ENCODE results near the gene BCAS3. TPM values are rescaled to one million over a fixed set of nuclear protein-coding genes. Genes with fewer than 3 reads are reported as not detected.
"Not testable (repeated sequence)": the region's sequence is repeated elsewhere in the genome, so short reads cannot be mapped to it uniquely, and the experiment has no call there.

Gene BCAS3
- total RNA-seq, 4 donors from 2014 or later = 42.1 to 84.7 (median 54.1) TPM

DNA sequence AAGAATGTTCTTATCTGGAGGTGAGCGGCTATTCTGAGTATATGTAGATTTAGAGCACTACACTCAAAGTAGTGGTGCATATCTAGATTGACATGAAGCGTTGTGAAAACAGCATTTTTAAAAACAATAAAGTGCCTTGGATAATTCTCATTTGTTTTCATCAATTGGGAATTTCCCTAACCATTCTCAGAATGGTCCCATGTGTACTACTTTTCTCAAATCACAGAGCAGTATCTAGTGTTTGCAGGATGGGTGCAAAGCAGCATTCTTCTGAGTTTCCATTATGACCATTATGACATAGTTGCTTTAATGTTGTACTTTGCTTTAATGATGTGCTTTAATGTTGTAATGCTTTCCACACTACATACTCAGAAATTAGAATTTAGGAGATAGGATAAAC, 16.2 kb upstream of the BCAS3 start:
- no peak for TF ChIP-seq POLR2A (IDR thresholded peaks at IDR 0.05)
- TF ChIP-seq, protein P1, sequence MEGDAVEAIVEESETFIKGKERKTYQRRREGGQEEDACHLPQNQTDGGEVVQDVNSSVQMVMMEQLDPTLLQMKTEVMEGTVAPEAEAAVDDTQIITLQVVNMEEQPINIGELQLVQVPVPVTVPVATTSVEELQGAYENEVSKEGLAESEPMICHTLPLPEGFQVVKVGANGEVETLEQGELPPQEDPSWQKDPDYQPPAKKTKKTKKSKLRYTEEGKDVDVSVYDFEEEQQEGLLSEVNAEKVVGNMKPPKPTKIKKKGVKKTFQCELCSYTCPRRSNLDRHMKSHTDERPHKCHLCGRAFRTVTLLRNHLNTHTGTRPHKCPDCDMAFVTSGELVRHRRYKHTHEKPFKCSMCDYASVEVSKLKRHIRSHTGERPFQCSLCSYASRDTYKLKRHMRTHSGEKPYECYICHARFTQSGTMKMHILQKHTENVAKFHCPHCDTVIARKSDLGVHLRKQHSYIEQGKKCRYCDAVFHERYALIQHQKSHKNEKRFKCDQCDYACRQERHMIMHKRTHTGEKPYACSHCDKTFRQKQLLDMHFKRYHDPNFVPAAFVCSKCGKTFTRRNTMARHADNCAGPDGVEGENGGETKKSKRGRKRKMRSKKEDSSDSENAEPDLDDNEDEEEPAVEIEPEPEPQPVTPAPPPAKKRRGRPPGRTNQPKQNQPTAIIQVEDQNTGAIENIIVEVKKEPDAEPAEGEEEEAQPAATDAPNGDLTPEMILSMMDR (IDR thresholded peaks at IDR 0.05) = no peak
- WGBS, 2 donors = 93 to 96% methylated on average over 2 of the region's 2 CpGs
- no peak overlapping the region for H3K4me3 ChIP-seq (ENCODE audit: low read depth, poor library complexity, severe bottlenecking)
- no peak for DNase-seq (ENCODE audit: low spot score in 2 of 2)
- intact Hi-C loops (cut with DNase I; ENCODE audit: low total_unique reads) = no loop called here

DNA sequence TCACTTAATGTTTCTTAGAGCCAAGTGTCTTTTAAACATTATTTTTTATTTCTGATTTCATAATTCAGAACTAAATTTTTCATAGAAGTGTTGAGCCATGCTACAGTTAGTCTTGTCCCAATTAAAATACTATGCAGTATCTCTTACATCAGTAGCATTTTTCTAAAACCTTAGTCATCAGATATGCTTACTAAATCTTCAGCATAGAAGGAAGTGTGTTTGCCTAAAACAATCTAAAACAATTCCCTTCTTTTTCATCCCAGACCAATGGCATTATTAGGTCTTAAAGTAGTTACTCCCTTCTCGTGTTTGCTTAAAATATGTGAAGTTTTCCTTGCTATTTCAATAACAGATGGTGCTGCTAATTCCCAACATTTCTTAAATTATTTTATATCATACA, 13.6 kb upstream of the BCAS3 start:
- WGBS, 2 donors = 78 to 79% methylated on average over 1 of the region's 1 CpG
- TF ChIP-seq POLR2A (IDR thresholded peaks at IDR 0.05) = no peak
- TF ChIP-seq, protein P1 (IDR thresholded peaks at IDR 0.05) = no peak
- intact Hi-C loops (cut with DNase I; ENCODE audit: low total_unique reads) = no loop called here
- H3K4me3 ChIP-seq (ENCODE audit: low read depth, poor library complexity, severe bottlenecking) = no peak overlapping the region
- no peak for DNase-seq (ENCODE audit: low spot score in 2 of 2)

DNA sequence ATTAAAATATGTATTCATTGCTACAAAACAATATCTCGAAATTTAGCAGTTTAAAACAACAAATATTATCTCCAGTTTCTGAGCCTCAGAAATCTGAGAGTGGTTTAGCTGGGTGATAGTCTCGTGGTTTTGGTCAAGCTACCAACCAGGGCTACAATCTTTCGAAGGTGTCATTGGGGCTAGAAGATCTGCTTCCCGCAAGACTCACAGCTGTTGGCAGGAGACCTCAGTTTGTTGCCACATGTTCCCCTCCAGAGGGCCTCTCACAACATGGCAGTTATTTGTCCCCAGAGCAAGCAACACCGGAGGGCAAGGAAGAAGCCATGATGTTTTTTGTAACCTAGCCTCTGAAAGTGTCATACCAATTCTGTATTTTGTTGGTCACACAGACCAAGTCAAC, 12.0 kb upstream of the BCAS3 start:
- no peak for DNase-seq (ENCODE audit: low spot score in 2 of 2)
- no peak overlapping the region for H3K4me3 ChIP-seq (ENCODE audit: low read depth, poor library complexity, severe bottlenecking)
- TF ChIP-seq, protein P1 (IDR thresholded peaks at IDR 0.05) = no peak
- TF ChIP-seq POLR2A (IDR thresholded peaks at IDR 0.05) = no peak
- WGBS, 2 donors = 83 to 90% methylated on average over 5 of the region's 5 CpGs
- intact Hi-C loops (cut with DNase I; ENCODE audit: low total_unique reads) = no loop called here

DNA sequence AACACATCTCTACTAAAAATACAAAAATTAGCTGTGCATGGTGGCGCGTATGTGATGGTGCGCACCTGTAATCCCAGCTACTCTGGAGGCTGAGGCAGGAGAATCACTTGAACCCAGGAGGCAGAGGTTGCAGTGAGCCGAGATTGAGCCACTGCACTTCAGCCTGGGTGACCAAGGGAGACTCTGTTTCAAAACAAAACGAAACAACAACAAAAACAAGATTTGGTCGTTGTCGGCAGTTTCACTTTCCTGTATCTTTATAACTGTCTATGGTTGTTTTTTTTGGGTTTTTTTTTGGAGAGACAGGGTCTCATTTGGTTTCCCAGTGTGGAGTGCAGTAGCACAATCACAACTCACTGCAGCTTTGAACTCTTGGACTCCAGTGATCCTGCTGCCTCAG, 8.9 kb upstream of the BCAS3 start:
- DNase-seq (ENCODE audit: low spot score in 2 of 2); intact Hi-C loops (cut with DNase I; ENCODE audit: low total_unique reads); H3K4me3 ChIP-seq (ENCODE audit: low read depth, poor library complexity, severe bottlenecking): not testable (repeated sequence)
- 92% methylated on average over 7 of the region's 7 CpGs for WGBS, 2 donors

DNA sequence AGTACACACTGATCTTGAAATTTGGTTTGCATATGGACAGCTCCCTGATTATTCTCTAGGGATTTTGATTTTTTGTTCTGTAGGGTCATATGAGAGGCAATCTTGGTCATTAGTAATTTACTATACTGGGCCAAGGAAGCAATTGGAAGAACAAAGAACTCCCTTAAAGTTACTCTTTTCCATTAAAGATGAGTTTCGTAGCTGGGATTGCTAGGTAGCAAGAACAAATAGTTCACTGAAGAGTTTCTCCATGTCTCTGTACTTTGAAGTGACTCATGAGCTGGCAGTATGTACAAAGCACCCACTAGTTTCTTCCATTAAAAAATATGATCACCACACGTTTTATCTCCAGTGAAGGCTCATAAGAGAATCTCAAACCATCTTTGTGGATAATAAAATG, 6.2 kb upstream of the BCAS3 start:
- intact Hi-C loops (cut with DNase I; ENCODE audit: low total_unique reads) = no loop called here
- WGBS, 2 donors = 34 to 47% methylated on average over 2 of the region's 2 CpGs
- no peak overlapping the region for H3K4me3 ChIP-seq (ENCODE audit: low read depth, poor library complexity, severe bottlenecking)
- no peak for TF ChIP-seq POLR2A (IDR thresholded peaks at IDR 0.05)
- TF ChIP-seq, protein P1 (IDR thresholded peaks at IDR 0.05) = no peak
- no peak for DNase-seq (ENCODE audit: low spot score in 2 of 2)

DNA sequence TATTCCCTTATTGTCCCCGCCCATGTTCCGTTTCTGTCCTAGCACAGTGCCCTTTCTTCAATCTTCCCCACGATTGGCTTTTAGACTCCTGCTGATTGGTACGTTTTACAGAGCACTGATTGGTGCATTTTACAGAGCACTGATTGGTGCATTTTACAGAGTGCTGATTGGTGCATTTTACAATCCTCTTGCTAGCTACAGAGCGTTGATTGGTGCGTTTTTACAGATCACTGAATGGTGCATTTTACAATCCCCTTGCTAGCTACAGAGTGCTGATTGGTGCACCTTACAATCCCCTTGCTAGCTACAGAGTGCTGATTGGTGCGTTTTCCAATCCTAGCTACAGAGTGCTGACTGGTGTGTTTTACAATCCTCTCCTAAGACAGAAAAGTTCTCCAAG, 3.0 kb upstream of the BCAS3 start:
- 90 to 93% methylated on average over 7 of the region's 7 CpGs for WGBS, 2 donors
- H3K4me3 ChIP-seq (ENCODE audit: low read depth, poor library complexity, severe bottlenecking); DNase-seq (ENCODE audit: low spot score in 2 of 2); intact Hi-C loops (cut with DNase I; ENCODE audit: low total_unique reads): not testable (repeated sequence)

DNA sequence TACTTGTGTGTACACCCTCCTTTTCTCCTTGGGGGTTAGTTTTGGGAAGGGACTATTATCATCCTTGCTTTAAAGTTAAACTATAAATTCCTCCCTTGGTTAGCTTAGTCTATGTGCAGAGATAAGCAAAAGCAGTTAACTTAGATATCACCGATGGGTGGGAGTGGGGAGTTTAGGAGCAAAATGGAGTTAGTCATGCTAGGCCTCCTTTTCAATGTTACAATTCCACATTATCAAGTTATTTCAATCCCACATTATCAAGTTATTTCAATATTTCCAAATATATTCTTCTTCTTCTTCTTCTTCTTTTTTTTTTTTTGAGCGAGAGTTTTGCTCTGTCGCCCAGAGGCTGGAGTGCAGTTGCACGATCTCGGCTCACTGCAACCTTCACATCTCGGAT, 1.7 kb upstream of the BCAS3 start:
- intact Hi-C loops (cut with DNase I; ENCODE audit: low total_unique reads) = no loop called here
- H3K4me3 ChIP-seq (ENCODE audit: low read depth, poor library complexity, severe bottlenecking) = no peak overlapping the region
- DNase-seq (ENCODE audit: low spot score in 2 of 2) = no peak
- TF ChIP-seq, protein P1 (IDR thresholded peaks at IDR 0.05) = no peak
- no peak for TF ChIP-seq POLR2A (IDR thresholded peaks at IDR 0.05)
- WGBS, 2 donors = 95 to 96% methylated on average over 6 of the region's 6 CpGs

Measured in lower leg skin (tissue), 4 donors.